ENCODE results near the gene AGTR1. TPM values are rescaled to one million over a fixed set of nuclear protein-coding genes. Genes with fewer than 3 reads are reported as not detected.

AGTR1 gene
- total and polyA plus RNA-seq, 10 of the 15 experiments (the other 5 are each of a cell fraction or from before 2014, with no cell fraction given): not detected

DNA sequence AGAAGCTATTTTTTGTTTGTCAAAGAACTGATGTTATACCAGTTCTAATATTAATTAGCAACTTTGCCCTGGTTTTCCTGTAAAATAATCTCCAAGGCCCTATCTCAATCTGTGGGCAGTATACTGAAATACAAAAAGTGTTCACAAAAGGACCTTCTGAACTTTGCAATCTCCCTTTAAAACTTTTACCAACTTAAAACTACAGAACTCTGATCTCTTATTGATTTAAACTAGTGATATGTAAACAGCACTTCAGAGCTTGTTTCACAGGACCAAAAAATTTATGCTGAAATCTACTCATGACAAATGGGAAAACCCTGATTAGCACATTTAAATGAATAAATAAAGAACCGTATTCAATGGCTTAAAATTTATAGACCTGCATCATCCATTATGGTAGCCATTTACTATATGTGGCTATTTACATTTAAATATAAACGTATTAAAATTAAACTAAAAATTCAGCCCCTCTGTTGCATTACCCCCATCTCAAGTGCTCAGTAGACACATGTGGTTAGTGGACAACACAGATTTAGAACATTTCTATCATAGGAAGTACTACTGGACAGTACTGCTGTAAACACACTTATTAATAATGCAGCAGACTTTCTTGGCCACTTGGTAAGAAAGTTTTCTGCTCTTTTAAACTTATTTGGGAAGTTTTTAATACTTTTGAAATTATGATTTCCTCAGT, 12.0 kb downstream of the AGTR1 start (continued):
- TF ChIP-seq, protein P1, sequence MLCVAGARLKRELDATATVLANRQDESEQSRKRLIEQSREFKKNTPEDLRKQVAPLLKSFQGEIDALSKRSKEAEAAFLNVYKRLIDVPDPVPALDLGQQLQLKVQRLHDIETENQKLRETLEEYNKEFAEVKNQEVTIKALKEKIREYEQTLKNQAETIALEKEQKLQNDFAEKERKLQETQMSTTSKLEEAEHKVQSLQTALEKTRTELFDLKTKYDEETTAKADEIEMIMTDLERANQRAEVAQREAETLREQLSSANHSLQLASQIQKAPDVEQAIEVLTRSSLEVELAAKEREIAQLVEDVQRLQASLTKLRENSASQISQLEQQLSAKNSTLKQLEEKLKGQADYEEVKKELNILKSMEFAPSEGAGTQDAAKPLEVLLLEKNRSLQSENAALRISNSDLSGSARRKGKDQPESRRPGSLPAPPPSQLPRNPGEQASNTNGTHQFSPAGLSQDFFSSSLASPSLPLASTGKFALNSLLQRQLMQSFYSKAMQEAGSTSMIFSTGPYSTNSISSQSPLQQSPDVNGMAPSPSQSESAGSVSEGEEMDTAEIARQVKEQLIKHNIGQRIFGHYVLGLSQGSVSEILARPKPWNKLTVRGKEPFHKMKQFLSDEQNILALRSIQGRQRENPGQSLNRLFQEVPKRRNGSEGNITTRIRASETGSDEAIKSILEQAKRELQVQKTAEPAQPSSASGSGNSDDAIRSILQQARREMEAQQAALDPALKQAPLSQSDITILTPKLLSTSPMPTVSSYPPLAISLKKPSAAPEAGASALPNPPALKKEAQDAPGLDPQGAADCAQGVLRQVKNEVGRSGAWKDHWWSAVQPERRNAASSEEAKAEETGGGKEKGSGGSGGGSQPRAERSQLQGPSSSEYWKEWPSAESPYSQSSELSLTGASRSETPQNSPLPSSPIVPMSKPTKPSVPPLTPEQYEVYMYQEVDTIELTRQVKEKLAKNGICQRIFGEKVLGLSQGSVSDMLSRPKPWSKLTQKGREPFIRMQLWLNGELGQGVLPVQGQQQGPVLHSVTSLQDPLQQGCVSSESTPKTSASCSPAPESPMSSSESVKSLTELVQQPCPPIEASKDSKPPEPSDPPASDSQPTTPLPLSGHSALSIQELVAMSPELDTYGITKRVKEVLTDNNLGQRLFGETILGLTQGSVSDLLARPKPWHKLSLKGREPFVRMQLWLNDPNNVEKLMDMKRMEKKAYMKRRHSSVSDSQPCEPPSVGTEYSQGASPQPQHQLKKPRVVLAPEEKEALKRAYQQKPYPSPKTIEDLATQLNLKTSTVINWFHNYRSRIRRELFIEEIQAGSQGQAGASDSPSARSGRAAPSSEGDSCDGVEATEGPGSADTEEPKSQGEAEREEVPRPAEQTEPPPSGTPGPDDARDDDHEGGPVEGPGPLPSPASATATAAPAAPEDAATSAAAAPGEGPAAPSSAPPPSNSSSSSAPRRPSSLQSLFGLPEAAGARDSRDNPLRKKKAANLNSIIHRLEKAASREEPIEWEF (IDR thresholded peaks at IDR 0.05; ENCODE audit: insufficient replicate concordance, low read depth, low read length): no peak
- TF ChIP-seq ZNF217 (IDR thresholded peaks at IDR 0.05): no peak

DNA sequence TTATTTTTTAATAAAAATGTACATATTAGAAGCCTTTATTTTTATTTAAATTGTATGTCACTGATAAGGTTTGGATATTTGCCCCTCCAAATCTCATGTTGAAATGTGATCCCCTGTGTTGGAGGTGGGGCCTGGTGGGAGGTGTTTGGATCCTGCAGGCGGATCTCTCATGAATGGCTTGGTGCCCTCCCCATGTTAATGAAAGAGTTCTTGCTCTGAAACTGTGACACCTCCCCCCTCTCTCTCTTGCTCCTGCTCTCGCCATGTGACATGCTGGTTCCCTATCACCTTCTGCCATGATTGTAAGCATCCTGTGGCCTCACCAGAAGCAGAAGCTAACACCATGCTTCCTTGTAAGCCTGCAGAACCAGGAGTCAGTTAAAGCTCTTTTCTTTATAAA, 13.0 kb downstream of the AGTR1 start:
- no peak for ATAC-seq
- Histone ChIP-seq H3K27me3 (replicated peaks in 1 of 2; ENCODE audit: control insufficient read depth in 2 of 2, insufficient read depth in 2 of 2, low read length in 1 of 2) (no peaks in the 10 kb centered on the region), H3K79me2 (ENCODE audit: control insufficient read depth, insufficient read depth, low read length) (no peaks in the 10 kb centered on the region), H3K4me3 (no peak overlapping the region), H2AFZ (ENCODE audit: control insufficient read depth, low read depth, low read length) (no peak overlapping the region), H3K9ac (ENCODE audit: control insufficient read depth, insufficient read depth, low read length) (no peak overlapping the region), H3K4me2 (ENCODE audit: control insufficient read depth, insufficient read depth) (no peak overlapping the region), H3K27ac (ENCODE audit: control insufficient read depth, insufficient read depth) (no peak overlapping the region), H4K20me1 (ENCODE audit: control insufficient read depth, insufficient read depth) (no peaks in the 10 kb centered on the region), H3K9me3 (replicated peaks; ENCODE audit: control insufficient read depth, insufficient read depth, low read length) (no peaks in the 10 kb centered on the region), H3K36me3 (ENCODE audit: control insufficient read depth in 2 of 2, insufficient read depth in 2 of 2, low read length in 1 of 2) (no peaks in the 10 kb centered on the region), H3K4me1 (ENCODE audit: control insufficient read depth, insufficient read depth, low read length) (no peaks in the 10 kb centered on the region)
- BruUV-seq (replicated peaks): no TSS peak
- POLR2A ChIA-PET: no interaction called here
- 0% methylated on average over 2 of the region's 2 CpGs for WGBS (ENCODE audit: insufficient coverage, insufficient replicate concordance, low lambda C conversion rate, missing lambda C conversion rate)
- in situ Hi-C loops (cut with MboI): no loop called here
- CTCF ChIA-PET: no interaction called here
- SMC1A ChIA-PET (ENCODE audit: uncharacterized antibody, unreplicated experiment): no interaction called here
- DNase-seq (ENCODE audit: low read depth, low spot score): no peak
- RAD21 ChIA-PET (ENCODE audit: unreplicated experiment): interaction anchor here (0.8 kb wide), 1 partner anchor 330 kb away, joined by 3 read pairs; no protein-coding TSS in a partner anchor
- FAIRE-seq: no peak
- intact Hi-C loops (cut with micrococcal nuclease; ENCODE audit: unreplicated experiment): no loop called here
- TF ChIP-seq, protein P2, sequence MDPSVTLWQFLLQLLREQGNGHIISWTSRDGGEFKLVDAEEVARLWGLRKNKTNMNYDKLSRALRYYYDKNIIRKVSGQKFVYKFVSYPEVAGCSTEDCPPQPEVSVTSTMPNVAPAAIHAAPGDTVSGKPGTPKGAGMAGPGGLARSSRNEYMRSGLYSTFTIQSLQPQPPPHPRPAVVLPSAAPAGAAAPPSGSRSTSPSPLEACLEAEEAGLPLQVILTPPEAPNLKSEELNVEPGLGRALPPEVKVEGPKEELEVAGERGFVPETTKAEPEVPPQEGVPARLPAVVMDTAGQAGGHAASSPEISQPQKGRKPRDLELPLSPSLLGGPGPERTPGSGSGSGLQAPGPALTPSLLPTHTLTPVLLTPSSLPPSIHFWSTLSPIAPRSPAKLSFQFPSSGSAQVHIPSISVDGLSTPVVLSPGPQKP (IDR thresholded peaks at IDR 0.05; ENCODE audit: low read depth, low read length): no peak
- no peak for TF ChIP-seq NFYB (IDR thresholded peaks at IDR 0.05; ENCODE audit: insufficient read depth, low read depth, low read length)
- TF ChIP-seq FOXM1 (IDR thresholded peaks at IDR 0.05; ENCODE audit: low read depth, low read length): no peak
- no peak for TF ChIP-seq NBN (IDR thresholded peaks at IDR 0.05)
- TF ChIP-seq, protein P3, sequence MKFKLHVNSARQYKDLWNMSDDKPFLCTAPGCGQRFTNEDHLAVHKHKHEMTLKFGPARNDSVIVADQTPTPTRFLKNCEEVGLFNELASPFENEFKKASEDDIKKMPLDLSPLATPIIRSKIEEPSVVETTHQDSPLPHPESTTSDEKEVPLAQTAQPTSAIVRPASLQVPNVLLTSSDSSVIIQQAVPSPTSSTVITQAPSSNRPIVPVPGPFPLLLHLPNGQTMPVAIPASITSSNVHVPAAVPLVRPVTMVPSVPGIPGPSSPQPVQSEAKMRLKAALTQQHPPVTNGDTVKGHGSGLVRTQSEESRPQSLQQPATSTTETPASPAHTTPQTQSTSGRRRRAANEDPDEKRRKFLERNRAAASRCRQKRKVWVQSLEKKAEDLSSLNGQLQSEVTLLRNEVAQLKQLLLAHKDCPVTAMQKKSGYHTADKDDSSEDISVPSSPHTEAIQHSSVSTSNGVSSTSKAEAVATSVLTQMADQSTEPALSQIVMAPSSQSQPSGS (IDR thresholded peaks at IDR 0.05; ENCODE audit: low read length): no peak
- no peak for TF ChIP-seq NR2C2 (IDR thresholded peaks at IDR 0.05; ENCODE audit: borderline replicate concordance, control insufficient read depth, insufficient read length, low read depth)
- TF ChIP-seq NR2C1 (IDR thresholded peaks at IDR 0.05): no peak
- TF ChIP-seq SMAD1 (IDR thresholded peaks at IDR 0.05; ENCODE audit: low read depth, partially characterized antibody): no peak
- TF ChIP-seq GATAD2B (conservative IDR thresholded peaks at IDR 0.05; ENCODE audit: low read depth): no peak
- TF ChIP-seq DPF2 (IDR thresholded peaks at IDR 0.05): no peak
